Fibroblast of pulmonary artery (primary cell): ENCODE results near the gene UBE3C.
A peak's percentile ranks its signal among the peaks of the same experiment; 100 is the strongest.
"Not testable (repeated sequence)": the region's sequence is repeated elsewhere in the genome, so short reads cannot be mapped to it uniquely, and the experiment has no call there.

Source experiments
- DNase-seq: peaks from one replicate; pipeline ENCODE4 v3.0.0-alpha.2; 2010; ENCODE audit warnings: low read depth
- H3K4me3 ChIP-seq: replicated peaks from 2 replicates; pipeline ENCODE4 v1.5.1; 2011; ENCODE audit warnings: low read depth, mild to moderate bottlenecking, control low read depth, low read length, moderate library complexity
- CTCF ChIP-seq: IDR thresholded peaks from 2 replicates; pipeline ENCODE4 v1.5.1; 2011; ENCODE audit warnings: mild to moderate bottlenecking, control low read depth, low read length, inconsistent platforms; ENCODE audit errors: missing control alignments

Gene UBE3C

DNA sequence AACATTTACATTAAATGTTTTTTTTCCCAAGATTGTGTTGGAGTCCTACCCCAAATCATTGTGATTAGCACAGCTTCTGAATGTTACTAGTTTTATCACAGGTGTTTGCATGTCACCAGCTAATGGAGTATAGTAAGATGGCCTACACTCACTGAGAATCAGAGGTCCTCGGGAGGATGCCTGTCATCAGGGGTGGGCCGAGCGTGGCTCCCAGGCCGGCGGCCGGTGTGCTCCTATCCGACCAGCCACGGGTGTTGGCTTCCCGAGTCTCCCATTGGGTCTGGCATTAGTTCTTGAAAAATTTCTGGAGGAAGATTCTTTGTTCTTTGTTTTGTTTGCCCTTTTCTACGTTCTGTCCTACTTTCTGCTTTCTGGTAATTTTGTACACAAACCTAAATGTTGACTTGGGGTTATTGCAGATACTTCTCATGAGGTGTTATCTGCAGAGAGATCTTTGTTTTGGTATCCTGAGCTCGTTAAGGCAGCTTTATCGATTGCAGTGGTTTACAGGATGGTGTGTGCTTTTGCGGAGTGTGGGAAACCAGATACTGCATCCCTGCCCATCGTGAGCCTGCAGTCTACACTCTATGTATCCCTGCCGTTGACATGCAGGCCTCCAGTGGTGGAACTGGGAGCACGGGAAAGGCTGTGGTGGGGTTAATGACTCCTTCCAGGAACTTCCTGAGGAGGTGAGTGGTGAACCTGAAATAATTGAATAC, 130.8 kb downstream of the UBE3C start:
- H3K4me3 ChIP-seq, result no peak overlapping the region
- TF ChIP-seq CTCF, result no peak
- no peak for DNase-seq

DNA sequence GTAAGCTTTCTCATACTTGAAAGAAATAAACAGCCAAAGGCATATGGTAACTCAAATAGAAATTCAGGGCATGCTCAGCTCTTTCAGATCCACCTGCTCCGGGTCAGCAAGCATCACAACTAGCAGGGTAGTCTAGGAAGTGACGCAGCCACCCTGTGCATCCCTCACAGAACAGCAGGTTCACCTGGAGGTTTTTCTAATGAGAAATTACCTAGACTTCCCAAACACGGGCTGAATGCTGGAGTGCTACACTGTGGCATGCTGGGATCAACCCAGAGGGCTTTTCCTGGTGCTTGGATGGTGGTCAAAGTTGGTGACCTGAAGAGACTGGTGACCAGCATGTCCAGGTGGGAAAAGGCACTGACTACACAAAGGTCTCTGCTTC, 131.3 kb downstream of the UBE3C start:
- no peak for TF ChIP-seq CTCF
- H3K4me3 ChIP-seq, result no peak overlapping the region
- DNase-seq, result no peak

DNA sequence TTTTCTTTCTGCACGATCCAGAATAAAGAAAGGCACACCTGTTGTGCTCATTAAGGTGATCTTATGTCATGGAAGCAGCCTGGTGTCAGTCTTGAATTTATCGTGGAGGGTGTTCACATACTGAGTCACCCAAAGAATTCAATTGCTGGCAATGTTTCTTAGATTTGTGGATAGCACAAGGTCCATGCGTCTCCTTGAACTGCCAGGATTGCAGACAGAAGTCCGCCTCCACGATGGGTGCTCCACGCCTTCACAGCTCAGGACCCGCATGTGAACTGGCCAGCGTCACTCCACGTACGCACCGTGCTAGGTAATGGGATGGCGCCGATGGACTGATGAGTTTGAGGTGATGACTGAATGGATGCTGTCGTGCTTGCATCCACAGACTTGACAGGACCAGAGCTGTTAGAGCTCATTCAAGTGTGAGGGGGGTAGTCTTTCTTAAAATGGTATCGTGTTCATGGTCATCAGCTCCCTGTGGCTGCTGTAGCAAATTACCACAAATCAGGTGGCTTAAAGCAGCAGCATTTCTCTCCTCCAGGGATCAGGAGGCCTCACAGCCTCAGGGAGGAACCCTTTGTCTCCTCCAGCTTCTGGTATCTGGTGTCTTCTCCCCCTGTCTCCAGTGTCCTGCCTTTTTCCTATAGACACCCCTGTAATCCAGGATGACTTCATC, 132.7 kb downstream of the UBE3C start:
- TF ChIP-seq CTCF, result no peak
- DNase-seq, result peak; percentile 32
- H3K4me3 ChIP-seq, result no peak overlapping the region

- peak; percentile 99 for DNase-seq
- H3K4me3 ChIP-seq, result no peak overlapping the region
- TF ChIP-seq CTCF, result no peak
Observed at GRCh38 chr7:157271991-157272324, 133.2 kb downstream of the UBE3C start.

GRCh38 chr7:157272351-157273207, 133.9 kb downstream of the UBE3C start:
- no peak for DNase-seq
- no peak overlapping the region for H3K4me3 ChIP-seq
- no peak for TF ChIP-seq CTCF

DNA sequence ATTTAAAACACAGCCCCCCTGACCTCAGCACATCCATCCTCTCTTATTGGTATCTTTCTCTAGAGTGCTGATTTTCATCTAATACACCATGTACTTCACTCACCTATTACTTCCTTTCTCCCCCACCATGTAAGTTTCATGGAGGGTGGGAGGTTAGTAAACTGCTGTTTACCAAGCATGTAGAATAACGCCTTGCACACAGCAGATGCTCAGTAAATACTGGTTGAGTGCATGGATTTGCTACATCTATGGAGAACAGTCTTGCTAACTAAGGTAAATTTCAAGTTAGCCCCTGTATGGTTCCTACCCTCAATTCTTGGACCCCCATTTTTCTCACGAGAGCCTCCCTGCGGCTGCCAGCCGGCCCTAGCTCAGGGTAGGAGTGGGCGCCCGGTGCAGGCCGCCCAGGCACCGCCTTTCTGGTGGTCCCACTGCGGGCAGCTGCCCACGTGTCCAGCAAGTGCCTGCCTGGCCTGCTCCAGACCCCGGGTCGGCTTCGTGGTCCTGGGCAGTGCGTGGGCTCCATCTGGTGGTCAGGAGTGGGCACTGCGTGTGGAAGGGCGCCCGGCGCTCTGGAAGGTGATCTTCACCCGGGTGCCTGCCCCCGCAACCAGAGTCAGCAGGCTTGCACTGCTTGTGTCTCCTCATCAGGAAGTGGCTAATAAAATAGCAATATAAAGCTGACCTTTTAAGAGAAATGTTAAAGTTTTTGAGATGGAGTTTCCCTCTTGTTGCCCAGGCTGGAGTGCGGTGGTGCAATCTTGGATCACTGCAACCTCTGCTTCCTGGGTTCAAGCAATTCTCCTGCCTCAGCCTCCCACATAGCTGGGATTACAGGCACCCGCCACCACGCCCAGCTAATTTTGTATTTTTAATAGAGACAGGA, 134.7 kb downstream of the UBE3C start:
- H3K4me3 ChIP-seq, result no peak overlapping the region
- TF ChIP-seq CTCF, result peak; percentile 87
- DNase-seq, result peak; percentile 82

- not testable (repeated sequence) for H3K4me3 ChIP-seq, DNase-seq
Observed at GRCh38 chr7:157274094-157274634, 135.4 kb downstream of the UBE3C start.
